Stimulated activated CD8-positive, alpha-beta memory T cell treated with anti-CD3 and anti-CD28 coated beads, Interleukin-15, amount 100 ng/mL, for 24 hours (primary cell): ENCODE results near the gene RNU1-1.
"Not testable (repeated sequence)": the region's sequence is repeated elsewhere in the genome, so short reads cannot be mapped to it uniquely, and the experiment has no call there.

Source experiments
- DNase-seq: peaks from one replicate; pipeline ENCODE4 v3.0.0-alpha.2; 2020; ENCODE audit warnings: low read depth

RNU1-1 gene

GRCh38 chr1:16493731-16494130, 20.4 kb downstream of the RNU1-1 start:
- DNase-seq: not testable (repeated sequence)

DNA sequence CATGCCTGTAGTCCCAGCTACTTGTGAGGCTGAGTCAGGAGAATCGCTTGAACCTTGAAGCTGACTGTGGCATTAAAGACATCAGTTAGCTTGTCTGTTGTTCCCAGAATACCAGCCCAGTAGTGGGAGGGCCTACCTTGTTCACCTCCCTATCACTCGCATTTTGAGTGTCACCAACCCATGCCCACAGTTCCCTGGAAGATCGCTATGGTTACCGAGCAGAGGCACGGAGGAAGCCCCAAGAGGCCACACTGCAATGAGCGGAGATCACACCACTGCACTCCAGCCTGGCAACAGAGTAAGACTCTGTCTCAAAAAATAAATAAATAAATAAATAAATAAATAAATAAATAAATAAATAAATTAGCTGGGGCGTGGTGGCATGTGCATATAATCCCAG, 21.1 kb downstream of the RNU1-1 start:
- DNase-seq: not testable (repeated sequence)

DNA sequence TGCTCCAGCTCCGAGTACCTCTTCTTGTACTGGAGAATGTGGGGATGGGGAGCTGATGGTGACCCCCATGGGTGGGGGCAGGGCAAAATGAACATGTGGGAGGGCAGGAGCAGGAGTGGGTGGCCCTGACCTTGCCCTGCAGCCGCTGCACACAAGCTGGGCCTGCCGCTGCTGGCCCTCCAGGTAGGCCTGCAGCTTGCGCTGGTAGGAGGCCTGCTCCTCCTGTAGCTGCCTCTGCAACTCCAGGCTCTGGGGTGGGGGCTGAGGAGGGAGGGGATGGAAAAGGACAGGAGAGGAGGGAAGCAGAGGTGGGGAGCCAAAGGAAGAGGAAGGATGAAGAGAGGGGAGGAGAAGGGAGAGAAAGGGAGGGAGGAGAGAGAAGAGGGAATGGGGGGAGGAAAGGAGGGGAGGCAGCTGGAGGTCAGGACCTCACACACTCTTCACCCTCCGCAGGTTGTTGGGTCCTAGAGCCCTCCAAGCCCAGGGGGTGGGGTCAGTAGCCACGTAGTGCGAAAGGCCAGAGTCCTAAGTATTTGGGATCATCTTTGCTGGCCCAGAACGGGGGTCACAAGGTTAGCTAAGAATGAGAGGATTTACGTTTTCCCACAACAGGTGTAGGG, 22.9 kb downstream of the RNU1-1 start:
- DNase-seq: no peak

DNA sequence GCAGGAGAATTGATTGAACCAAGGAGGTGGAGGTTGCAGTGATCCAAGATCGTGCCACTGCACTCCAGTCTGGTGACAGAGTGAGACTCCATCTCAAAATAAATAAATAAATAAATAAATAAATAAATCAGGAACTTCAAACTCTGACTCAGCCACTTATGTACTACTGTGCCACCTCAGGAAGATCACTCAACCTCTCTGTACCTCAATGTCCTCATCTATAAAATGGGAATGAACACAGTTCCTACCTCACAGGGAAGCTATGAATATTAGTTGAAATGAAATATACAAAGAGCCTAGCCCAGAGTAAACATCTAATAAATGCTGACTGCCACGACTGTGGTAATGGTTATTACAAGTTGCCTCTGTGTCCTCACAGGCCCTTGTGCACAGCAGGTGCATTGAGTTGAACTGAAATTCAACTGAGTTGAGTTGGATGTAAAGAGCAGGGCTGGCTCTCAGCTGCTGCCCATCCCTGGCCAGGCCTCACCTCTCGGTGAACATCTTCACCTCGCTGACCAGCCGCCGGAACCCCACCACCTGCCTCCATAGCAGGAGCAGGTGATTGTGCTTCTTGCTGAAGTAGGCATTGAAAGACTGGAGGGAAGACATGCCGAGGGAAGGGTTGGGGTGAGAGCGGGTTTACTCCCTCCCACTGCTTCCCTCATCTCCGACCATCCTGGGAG, 24.7 kb downstream of the RNU1-1 start:
- DNase-seq: not testable (repeated sequence)

- not testable (repeated sequence) for DNase-seq
These were observed 27.1 kb downstream of the RNU1-1 start for GRCh38 chr1:16487011-16487410.

- not testable (repeated sequence) for DNase-seq
These were observed 27.8 kb downstream of the RNU1-1 start for GRCh38 chr1:16486316-16486715.

- no peak for DNase-seq
These were observed 29.2 kb downstream of the RNU1-1 start for GRCh38 chr1:16484931-16485330.

DNA sequence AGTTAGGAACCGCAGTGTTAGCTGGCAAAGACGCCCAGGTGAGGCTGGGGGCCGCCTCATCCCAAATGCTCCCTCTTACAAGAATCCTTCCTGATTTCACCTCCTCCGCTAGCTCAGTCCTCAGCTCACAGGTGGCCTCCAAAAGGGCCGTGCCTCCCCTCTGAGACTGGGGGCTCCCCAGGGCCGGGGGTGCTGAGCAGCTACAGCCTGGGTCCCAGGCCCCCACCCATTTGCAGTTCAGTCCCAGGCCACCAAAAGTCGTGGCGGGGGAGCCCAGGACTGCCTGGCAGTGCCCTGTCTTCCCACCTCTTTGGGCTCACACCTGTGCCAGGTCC, 29.6 kb downstream of the RNU1-1 start:
- no peak for DNase-seq

DNA sequence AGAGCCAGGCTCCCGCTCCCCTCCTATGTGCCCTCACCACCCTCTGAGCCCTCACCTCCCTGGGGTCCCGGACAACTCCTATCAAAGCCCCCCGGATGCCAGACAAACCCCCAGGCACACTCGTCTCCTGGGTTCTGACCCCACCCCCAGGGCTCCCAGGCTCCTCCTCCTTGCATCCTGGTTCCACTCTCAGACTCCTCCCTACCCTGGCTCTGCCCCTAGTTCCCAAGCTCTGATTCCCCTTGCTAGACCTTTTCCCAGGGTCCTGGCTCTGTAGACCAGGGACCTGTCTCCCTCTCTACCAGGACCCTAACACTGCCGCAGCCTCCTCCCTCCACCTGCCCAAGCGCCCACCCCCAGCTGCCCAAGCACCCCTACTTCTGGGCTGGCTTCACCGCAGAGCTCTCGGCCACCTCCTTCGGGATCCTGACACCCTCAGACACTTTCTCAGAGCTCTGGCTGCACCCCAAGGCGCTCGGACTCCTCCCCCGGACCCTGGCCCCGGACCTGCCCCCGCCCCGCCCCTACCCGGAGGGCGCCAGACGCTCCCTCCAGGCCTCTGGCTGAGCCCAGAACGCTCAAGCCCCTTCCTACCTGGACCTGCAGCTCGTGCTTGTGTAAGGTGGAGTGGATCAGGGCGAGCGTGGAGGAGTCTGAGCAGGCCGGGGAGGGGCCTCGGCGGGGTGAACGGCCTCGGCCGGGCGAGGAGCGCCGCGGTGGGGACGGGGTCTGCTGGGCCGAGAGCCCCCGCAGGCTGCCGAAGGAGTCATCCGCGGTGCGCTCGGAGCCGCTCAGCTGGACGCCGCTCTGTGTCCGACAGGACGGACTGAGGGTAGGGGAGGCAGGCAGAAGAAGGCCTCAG, 30.2 kb downstream of the RNU1-1 start:
- not testable (repeated sequence) for DNase-seq

DNA sequence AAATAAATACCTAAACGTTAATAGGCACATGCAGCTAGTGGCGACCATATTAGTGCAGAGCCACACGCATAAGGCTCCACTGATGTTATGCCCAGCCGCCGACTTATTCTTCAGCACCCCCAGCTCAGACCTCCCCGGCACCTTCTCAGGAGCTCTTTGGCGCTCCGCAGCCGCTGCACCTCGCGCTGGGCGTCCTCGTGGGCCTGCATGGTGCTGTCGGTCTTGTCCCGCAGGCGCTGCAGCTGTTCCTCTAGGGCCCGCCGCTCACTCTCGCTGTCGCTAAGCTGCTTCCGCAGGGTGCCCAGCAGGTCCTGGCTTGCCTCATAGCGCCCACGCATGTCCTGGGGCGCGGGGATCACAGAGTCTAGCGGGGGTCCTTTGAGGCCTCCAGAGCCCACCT, 30.9 kb downstream of the RNU1-1 start:
- not testable (repeated sequence) for DNase-seq

GRCh38 chr1:16478091-16478490, 36.0 kb downstream of the RNU1-1 start:
- DNase-seq: no peak

DNA sequence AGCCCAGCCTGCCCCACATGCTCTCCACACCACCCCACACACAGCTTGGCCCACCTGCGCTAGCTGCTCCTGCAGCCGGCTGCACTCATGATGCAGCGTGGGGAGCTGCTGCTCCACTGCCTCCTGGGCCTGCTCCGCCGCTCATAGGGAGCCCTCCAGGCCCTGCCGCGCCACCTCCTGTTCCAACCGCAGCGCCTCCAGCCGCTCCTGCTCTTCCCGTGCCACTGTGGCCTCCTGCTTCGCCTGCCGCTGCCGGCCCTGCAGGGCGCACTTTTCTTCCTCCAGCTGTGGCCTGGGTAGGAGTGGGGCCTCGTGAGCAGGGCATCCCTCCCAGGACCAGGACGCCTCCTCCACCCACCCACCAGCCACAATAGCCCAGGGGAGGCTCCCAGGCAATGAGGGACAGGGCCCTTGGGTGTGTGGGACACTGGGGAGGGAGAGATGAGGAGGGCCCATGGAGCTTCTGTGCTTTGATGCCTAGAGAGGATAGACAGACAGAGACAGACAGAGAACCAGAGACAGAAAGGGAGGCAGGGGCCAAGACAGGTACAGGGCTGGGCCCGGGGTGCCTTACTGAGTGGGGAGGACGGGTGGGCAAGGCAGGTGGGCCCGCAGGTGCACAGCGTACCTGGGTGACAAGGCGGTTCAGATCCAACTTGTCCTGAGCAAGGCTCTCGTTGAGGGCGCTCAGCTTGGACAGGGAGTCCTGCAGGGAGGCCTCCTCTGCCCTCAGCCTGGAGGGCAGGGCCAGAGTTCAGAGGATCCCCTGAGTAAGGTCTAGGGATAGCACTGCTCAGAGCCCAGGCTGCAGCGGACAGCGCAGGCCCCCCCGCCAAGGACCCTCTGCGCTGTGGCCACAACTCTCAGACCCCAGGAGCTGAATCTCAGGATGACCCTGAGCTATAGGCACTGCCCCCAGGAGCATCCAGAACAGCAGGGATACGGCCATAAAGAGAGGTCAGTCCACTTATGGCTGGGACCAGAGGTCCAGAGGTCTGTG, 38.0 kb downstream of the RNU1-1 start:
- DNase-seq: not testable (repeated sequence)

DNA sequence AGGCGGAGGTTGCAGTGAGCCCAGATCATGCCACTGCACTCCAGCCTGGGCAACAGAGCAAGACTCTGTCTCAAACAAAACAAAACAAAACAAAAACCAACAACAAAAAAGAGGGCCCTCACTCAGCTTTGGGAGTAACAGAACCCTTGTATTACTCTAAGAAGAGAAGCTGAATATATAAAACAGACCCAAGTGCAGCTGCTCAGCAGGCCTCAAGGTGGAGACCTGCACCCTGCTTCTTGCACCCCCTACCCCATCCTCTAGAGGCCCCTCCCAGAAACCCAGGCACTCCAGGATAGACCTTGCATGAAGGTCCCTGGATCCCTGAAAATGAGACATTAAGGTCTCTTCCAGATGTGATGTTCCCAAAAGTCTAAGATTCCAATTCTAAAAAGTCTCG, 39.2 kb downstream of the RNU1-1 start:
- not testable (repeated sequence) for DNase-seq

- DNase-seq: no peak
These were observed 39.8 kb downstream of the RNU1-1 start for GRCh38 chr1:16474166-16474800.

DNA sequence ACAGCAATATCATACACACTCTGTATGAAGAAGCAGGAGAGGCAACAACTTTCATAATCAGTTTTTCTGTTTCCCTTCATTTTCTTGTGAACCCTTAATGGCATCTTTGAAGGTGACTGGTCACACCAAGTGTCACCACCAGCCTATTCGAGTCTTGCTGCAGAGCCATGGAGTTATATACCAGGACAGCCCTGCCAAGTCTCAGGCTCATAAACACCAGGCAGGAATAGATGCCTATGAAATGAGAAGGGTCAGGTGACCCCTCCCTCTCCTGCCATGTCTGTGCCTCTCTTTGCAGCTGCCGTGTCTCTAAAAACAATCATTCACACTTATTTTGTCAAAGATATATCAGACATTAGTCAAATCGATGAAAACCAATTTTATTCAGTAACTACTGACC, 45.5 kb downstream of the RNU1-1 start:
- no peak for DNase-seq

DNA sequence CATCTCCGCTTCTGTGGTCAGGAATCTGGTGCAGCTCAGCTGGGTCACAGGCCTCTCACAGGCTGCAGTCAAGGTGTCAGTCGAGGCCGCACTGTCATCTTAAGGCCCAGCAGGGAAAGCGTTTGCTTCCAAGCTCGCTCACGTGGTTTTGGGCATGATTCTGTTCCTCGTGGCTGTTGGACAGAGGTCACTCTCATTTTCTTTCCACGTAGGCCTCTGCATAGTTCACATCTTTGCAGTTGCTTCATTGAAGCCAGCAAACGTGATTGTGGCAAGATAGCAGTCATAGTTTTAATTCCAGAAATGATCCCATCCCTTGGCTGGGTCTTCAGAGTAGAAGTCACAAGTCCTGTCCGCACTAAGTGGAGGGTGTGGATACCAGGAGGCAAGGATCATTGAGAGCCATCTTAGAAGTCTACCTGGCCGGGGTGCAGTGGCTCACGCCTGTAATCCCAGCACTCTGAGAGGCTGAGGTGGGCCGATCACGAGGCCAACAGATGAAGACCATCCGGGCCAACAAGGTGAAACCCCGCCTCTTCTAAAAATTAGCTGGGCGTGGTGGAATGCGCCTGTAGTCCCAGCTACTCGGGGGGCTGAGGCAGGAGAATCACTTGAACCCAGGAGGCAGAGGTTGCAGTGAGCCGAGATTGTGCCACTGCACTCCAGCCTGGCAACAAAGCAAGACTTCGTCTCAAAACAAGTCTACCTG, 49.0 kb downstream of the RNU1-1 start:
- DNase-seq: no peak
